HCT116 (cell line): ENCODE results near the gene ANKMY2. TPM values are rescaled to one million over a fixed set of nuclear protein-coding genes. Genes with fewer than 3 reads are reported as not detected.

Experiments
- ATAC-seq: fragments of 200-7000 bp; cut with Tn5 transposase; 2 replicates; pipeline ENCODE4 v1.9.1; 2020; ENCODE audit warnings: mild to moderate bottlenecking, moderate library complexity
- BruUV-seq: library from RNA; stranded (reverse); fragments of 400-500 nt; replicated peaks from 2 replicates; lab custom pipeline; 2021; lab: Mats Ljungman, UMichigan
- CTCF ChIA-PET: fragments of 300-600 bp; sonication (Branson Sonifier 250); formaldehyde crosslinking; loops from one replicate; lab custom pipeline; 2021; ENCODE audit warnings: antibody characterized with exemption; lab: Charles Lee
- POLR2A ChIA-PET: fragments of 300-600, 350-600 bp; sonication (Branson Sonifier 250); formaldehyde crosslinking; loops from one replicate; lab custom pipeline; 2021; ENCODE audit warnings: antibody characterized with exemption; lab: Charles Lee
- RAD21 ChIA-PET, 2 experiments: fragments of 300-600 bp; sonication (Branson Sonifier 250); formaldehyde crosslinking; loops; one replicate each; lab custom pipeline; 2023; ENCODE audit warnings: low total read pairs in 2 of 2; ENCODE audit not compliant: uncharacterized antibody in 2 of 2, unreplicated experiment in 2 of 2, low non-redundant PET in 1 of 2; lab: Charles Lee
- DNase-seq: peaks from one replicate; pipeline ENCODE4 v3.0.0-alpha.2; 2010; ENCODE audit warnings: low read depth, low spot score
- H2AFZ ChIP-seq: fragments of 200-600 bp; shearing (Covaris generic), sonication (generic); 2 replicates; pipeline ENCODE4 v1.6.1; 2017; ENCODE audit warnings: low read depth, mixed run types, mixed read lengths, antibody characterized with exemption, low read length; ENCODE audit not compliant: poor library complexity, severe bottlenecking
- H3K27ac ChIP-seq: 2 replicates; pipeline ENCODE4 v1.5.1; 2012; ENCODE audit warnings: low read depth, low read length
- H3K27me3 ChIP-seq: fragments of 200-600 bp; sonication (generic); 2 replicates; pipeline ENCODE4 v1.6.1; 2016; ENCODE audit warnings: mixed run types, low read length, mixed read lengths; ENCODE audit not compliant: insufficient read depth
- H3K36me3 ChIP-seq, 2 experiments: fragments of 200-500 bp in 1 of 2; fragments of 200-600 bp in 1 of 2; sonication (Bioruptor generic) in 1 of 2; sonication (generic) in 1 of 2; 2 replicates each; pipeline versions ENCODE4 v1.5.1 to v1.6.1; 2014 to 2016; ENCODE audit warnings: low read length in 2 of 2, inconsistent platforms in 1 of 2, mixed read lengths in 1 of 2, mixed run types in 1 of 2; ENCODE audit not compliant: insufficient read depth in 2 of 2, control insufficient read depth in 1 of 2
- H3K4me1 ChIP-seq, 2 experiments: fragments of 200-600 bp in 1 of 2; sonication (generic) in 1 of 2; 2 replicates each; pipeline versions ENCODE4 v1.5.1 to v1.6.1; 2012 to 2017; ENCODE audit warnings: low read length in 2 of 2, inconsistent platforms in 1 of 2, mild to moderate bottlenecking in 1 of 2, mixed read lengths in 1 of 2, mixed run types in 1 of 2, moderate library complexity in 1 of 2; ENCODE audit not compliant: insufficient read depth in 2 of 2, control insufficient read depth in 1 of 2
- H3K4me2 ChIP-seq: fragments of 200-600 bp; sonication (generic); 2 replicates; pipeline ENCODE4 v1.6.1; 2017; ENCODE audit warnings: mixed run types, low read length, mixed read lengths
- H3K4me3 ChIP-seq, 2 experiments: fragments of 200-600 bp in 1 of 2; sonication (generic) in 1 of 2; replicated peaks in 1 of 2; 2 replicates each; pipeline ENCODE4 v1.5.1; 2011 to 2016; ENCODE audit warnings: low read length in 2 of 2, control low read depth in 1 of 2, low read depth in 1 of 2, mild to moderate bottlenecking in 1 of 2, mixed read lengths in 1 of 2, mixed run types in 1 of 2
- H3K79me2 ChIP-seq: fragments of 200-600 bp; sonication (generic); 2 replicates; pipeline ENCODE4 v1.6.1; 2017; ENCODE audit warnings: mild to moderate bottlenecking, mixed run types, low read length, moderate library complexity, mixed read lengths; ENCODE audit not compliant: insufficient read depth
- H3K9ac ChIP-seq: fragments of 200-600 bp; sonication (generic); 2 replicates; pipeline ENCODE4 v1.6.1; 2016; ENCODE audit warnings: low read length, mixed read lengths
- H3K9me2 ChIP-seq: fragments of 200-600 bp; sonication (generic), shearing (Covaris generic); 2 replicates; pipeline ENCODE4 v1.6.1; 2017; ENCODE audit warnings: mixed run types, mild to moderate bottlenecking, moderate library complexity; ENCODE audit not compliant: insufficient read depth
- H3K9me3 ChIP-seq, 2 experiments: fragments of 200-500 bp in 1 of 2; fragments of 200-600 bp in 1 of 2; sonication (Bioruptor generic) in 1 of 2; sonication (generic) in 1 of 2; 2 replicates each; pipeline ENCODE4 v1.6.1; 2014 to 2017; ENCODE audit warnings: low read length in 2 of 2, mixed read lengths in 2 of 2, inconsistent platforms in 1 of 2, low read depth in 1 of 2, mild to moderate bottlenecking in 1 of 2, mixed run types in 1 of 2, moderate library complexity in 1 of 2; ENCODE audit not compliant: control insufficient read depth in 1 of 2, insufficient read depth in 1 of 2
- H4K20me1 ChIP-seq: fragments of 200-600 bp; sonication (generic), shearing (Covaris generic); 2 replicates; pipeline ENCODE4 v1.6.1; 2017; ENCODE audit warnings: mixed run types, mild to moderate bottlenecking, moderate library complexity; ENCODE audit not compliant: insufficient read depth
- ATF3 ChIP-seq: IDR thresholded peaks from 2 replicates; pipeline ENCODE4 v1.6.1; 2012
- CBX3 ChIP-seq: IDR thresholded peaks from 2 replicates; pipeline ENCODE4 v1.6.1; 2012; ENCODE audit warnings: low read depth
- EGR1 ChIP-seq: IDR thresholded peaks from 2 replicates; pipeline ENCODE4 v1.6.1; 2012; ENCODE audit warnings: low read depth
- ELF1 ChIP-seq: IDR thresholded peaks from 2 replicates; pipeline ENCODE4 v1.6.1; 2012; ENCODE audit warnings: low read depth, borderline replicate concordance
- FOSL1 ChIP-seq: IDR thresholded peaks from 2 replicates; pipeline ENCODE4 v1.6.1; 2012; ENCODE audit warnings: low read depth
- MAX ChIP-seq: IDR thresholded peaks from 2 replicates; pipeline ENCODE4 v1.6.1; 2012
- POLR2AphosphoS5 ChIP-seq: IDR thresholded peaks from 2 replicates; pipeline ENCODE4 v1.6.1; 2011; ENCODE audit warnings: mild to moderate bottlenecking, low read depth, low read length, moderate library complexity
- RAD21 ChIP-seq: IDR thresholded peaks from 2 replicates; pipeline ENCODE4 v1.6.1; 2012; ENCODE audit warnings: low read depth, mild to moderate bottlenecking
- REST ChIP-seq: IDR thresholded peaks from 2 replicates; pipeline ENCODE4 v1.6.1; 2012; ENCODE audit warnings: low read depth
- SP1 ChIP-seq: IDR thresholded peaks from 2 replicates; pipeline ENCODE4 v1.6.1; 2012; ENCODE audit warnings: low read depth
- SRF ChIP-seq: IDR thresholded peaks from 2 replicates; pipeline ENCODE4 v1.6.1; 2012; ENCODE audit warnings: low read depth
- ZFX ChIP-seq: fragments of 450-650 bp; IDR thresholded peaks from 2 replicates; pipeline ENCODE4 v1.6.1; 2017
- intact Hi-C: fragments of 100-400 bp; cut with micrococcal nuclease; formaldehyde crosslinking; loops from 2 replicates; pipeline ENCODE4 v1.10.0; 2022
- total RNA-seq: library from RNA; stranded (reverse); gene quantifications from one replicate; pipeline ENCODE4 v1.2.1, GENCODE V29; 2021; ENCODE audit not compliant: unreplicated experiment

Gene ANKMY2
- total RNA-seq, 1 experiment from 2014 or later = 24.9 TPM

GRCh38 chr7:16558761-16559302 is 86.7 kb downstream of the ANKMY2 start:
- intact Hi-C loops = no loop called here
- Histone ChIP-seq H3K36me3 (no peaks in the 10 kb centered on the region), H3K9me3 (no peaks in the 10 kb centered on the region), H2AFZ (no peak overlapping the region), H3K27me3 (no peaks in the 10 kb centered on the region), H3K9ac (no peak overlapping the region), H3K9me2 (no peaks in the 10 kb centered on the region), H4K20me1 (no peaks in the 10 kb centered on the region), H3K4me1 (no peaks in the 10 kb centered on the region), H3K4me2 (no peak overlapping the region), H3K4me3 (no peak overlapping the region), H3K79me2 (no peaks in the 10 kb centered on the region), H3K27ac (no peak overlapping the region)
- DNase-seq (no peak), ATAC-seq (no peak; the same call in 1 of the 2 replicates)
- RAD21 ChIA-PET = no interaction called here
- POLR2A ChIA-PET = no interaction called here
- CTCF ChIA-PET = interaction anchor here (0.9 kb wide), 1 partner anchor 66 kb away, joined by 3 read pairs; no protein-coding TSS in a partner anchor
- TF ChIP-seq CBX3 = no peak
- no peak for TF ChIP-seq FOSL1
- TF ChIP-seq ELF1 = no peak
- no peak for TF ChIP-seq POLR2AphosphoS5
- TF ChIP-seq ZFX = no peak
- no peak for TF ChIP-seq SRF
- no peak for TF ChIP-seq SP1
- TF ChIP-seq MAX = no peak
- TF ChIP-seq REST = no peak
- TF ChIP-seq EGR1 = no peak
- no peak for TF ChIP-seq ATF3
- TF ChIP-seq RAD21 = no peak
- no TSS peak for BruUV-seq
